Uterus (tissue), 2 donors: ENCODE data around the gene CD300A.

ENCODE experiments used
- POLR2A ChIP-seq, 2 donors: fragments of 450-650 bp; IDR thresholded peaks; one replicate each; pipeline ENCODE4 v1.6.1; 2016; ENCODE audit warnings: antibody characterized with exemption in 2 of 2, mild to moderate bottlenecking in 1 of 2, moderate library complexity in 1 of 2
- TF ChIP-seq, protein P1 (sequence below), 4 experiments: fragments of 200-600 bp in 2 of 4; fragments of 450-650 bp in 2 of 4; sonication (generic) in 2 of 4; IDR thresholded peaks; one replicate each; pipeline ENCODE4 v1.5.1; 2016 to 2019; ENCODE audit warnings: antibody characterized with exemption in 4 of 4, mild to moderate bottlenecking in 2 of 4, moderate library complexity in 1 of 4

DNA sequence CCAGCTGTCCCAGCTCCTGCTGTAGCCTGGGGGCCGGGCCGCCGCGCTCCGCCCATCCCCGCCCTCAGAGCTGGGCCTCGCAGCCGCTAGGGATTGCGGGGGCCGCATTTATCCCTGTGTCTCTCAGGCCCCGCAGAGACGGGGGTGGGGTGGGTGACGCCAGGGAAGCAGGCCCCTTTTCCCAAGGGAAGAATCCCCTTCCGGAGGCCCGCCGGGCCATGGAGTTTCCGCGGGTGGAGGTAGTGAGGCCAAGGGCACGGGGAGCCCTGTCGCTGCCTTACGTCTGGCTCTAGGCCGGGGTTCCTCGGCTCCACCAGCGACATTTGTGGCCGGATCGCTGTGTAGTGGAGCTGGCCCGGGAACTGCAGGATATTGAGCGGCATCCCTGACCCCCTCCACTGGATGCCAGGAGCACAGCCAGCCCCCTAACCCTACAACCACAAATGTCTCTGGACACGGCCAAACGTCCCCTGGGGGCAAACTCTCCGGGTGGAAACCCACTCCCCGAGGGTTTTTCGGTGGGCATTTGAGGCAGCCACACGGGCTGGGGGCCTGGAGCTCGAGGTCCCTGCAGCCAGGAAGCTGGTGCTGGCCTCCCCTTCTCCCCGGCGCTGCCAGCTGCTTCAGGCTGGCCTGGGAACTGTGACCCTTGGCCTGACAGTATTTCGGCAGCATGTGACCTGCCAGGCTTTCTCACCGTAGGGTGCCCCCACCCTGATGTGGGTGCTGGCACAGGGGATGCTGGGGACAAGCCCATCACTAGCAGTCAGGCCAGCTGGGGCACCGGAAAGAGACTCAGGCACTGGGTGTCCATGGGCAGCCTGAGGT lies 12.0 kb upstream of the CD300A start:
- TF ChIP-seq, protein P1, sequence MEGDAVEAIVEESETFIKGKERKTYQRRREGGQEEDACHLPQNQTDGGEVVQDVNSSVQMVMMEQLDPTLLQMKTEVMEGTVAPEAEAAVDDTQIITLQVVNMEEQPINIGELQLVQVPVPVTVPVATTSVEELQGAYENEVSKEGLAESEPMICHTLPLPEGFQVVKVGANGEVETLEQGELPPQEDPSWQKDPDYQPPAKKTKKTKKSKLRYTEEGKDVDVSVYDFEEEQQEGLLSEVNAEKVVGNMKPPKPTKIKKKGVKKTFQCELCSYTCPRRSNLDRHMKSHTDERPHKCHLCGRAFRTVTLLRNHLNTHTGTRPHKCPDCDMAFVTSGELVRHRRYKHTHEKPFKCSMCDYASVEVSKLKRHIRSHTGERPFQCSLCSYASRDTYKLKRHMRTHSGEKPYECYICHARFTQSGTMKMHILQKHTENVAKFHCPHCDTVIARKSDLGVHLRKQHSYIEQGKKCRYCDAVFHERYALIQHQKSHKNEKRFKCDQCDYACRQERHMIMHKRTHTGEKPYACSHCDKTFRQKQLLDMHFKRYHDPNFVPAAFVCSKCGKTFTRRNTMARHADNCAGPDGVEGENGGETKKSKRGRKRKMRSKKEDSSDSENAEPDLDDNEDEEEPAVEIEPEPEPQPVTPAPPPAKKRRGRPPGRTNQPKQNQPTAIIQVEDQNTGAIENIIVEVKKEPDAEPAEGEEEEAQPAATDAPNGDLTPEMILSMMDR (IDR thresholded peaks at IDR 0.05) = peak; percentile 23 to 52 (median 35)
- peak; percentile 24 to 71 for TF ChIP-seq POLR2A (IDR thresholded peaks at IDR 0.05)
